Measurements from ENCODE around the gene NMUR2.

DNA sequence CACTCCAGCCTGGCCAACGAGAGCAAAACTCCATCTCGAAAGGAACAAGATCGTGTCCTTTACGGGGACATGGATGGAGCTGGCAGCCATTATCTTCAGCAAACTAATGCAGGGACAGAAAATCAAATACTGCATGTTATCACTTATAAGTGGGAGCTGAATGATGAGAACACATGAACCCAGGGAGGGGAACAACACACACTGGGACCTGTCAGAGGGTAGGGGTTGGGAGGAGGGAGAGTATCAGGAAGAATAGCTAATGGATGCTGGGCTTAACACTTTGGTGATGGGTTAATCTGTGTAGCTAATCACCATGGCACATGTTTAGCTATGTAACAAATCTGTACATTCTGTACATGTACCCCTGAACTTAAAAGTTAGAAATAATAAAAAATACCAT lies 40.9 kb downstream of the NMUR2 start:
- TF ChIP-seq POLR2A (IDR thresholded peaks at IDR 0.05; ENCODE audit: low read length) (no peak), GATA1 (IDR thresholded peaks at IDR 0.05; ENCODE audit: low read depth, low read length) (no peak)

Data from erythroblast (primary cell).